ENCODE measurements around the gene AKT1S1. TPM values are rescaled to one million over a fixed set of nuclear protein-coding genes. Genes with fewer than 3 reads are reported as not detected.

The AKT1S1 gene
- total and polyA plus RNA-seq, 2 experiments from 2014 or later: 15.6 to 74.5 TPM

DNA sequence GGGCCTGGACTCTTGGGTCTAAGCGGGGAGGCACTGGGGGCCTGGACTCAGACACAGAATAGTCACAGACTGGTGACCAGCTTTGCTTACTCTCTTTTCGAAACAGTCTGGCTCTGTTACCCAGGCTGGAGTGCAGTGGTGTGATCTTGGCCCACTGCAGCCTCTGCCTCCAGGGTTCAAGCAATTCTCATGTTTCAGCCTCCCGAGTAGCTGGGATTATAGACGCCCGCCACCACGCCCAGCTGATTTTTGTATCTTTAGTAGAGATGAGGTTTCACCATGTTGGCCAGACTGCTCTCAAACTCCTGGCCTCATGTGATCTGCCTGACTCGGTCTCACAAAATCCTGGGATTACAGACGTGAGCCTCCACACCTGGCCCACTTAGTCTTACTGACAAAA lies 48.0 kb downstream of the AKT1S1 start:
- WGBS (ENCODE audit: low lambda C conversion rate, missing lambda C conversion rate): 91% methylated on average over 8 of the region's 8 CpGs
- H3K27ac ChIP-seq: no peak overlapping the region
- no peaks in the 10 kb centered on the region for H3K9me3 ChIP-seq (ENCODE audit: low read depth)
- peaks cover 34% of the 10 kb centered on the region for H3K79me2 ChIP-seq
- H3K9me2 ChIP-seq (replicated peaks; ENCODE audit: insufficient read depth): no peaks in the 10 kb centered on the region
- H3K4me1 ChIP-seq (ENCODE audit: insufficient read depth): no peaks in the 10 kb centered on the region
- no peak overlapping the region for H2AFZ ChIP-seq
- no peak for DNase-seq (ENCODE audit: low spot score)
- H3K27me3 ChIP-seq: no peaks in the 10 kb centered on the region
- peaks cover 26% of the 10 kb centered on the region for H4K20me1 ChIP-seq (ENCODE audit: insufficient read depth, poor library complexity, severe bottlenecking)
- TF ChIP-seq, protein P1, sequence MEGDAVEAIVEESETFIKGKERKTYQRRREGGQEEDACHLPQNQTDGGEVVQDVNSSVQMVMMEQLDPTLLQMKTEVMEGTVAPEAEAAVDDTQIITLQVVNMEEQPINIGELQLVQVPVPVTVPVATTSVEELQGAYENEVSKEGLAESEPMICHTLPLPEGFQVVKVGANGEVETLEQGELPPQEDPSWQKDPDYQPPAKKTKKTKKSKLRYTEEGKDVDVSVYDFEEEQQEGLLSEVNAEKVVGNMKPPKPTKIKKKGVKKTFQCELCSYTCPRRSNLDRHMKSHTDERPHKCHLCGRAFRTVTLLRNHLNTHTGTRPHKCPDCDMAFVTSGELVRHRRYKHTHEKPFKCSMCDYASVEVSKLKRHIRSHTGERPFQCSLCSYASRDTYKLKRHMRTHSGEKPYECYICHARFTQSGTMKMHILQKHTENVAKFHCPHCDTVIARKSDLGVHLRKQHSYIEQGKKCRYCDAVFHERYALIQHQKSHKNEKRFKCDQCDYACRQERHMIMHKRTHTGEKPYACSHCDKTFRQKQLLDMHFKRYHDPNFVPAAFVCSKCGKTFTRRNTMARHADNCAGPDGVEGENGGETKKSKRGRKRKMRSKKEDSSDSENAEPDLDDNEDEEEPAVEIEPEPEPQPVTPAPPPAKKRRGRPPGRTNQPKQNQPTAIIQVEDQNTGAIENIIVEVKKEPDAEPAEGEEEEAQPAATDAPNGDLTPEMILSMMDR (IDR thresholded peaks at IDR 0.05; ENCODE audit: poor library complexity): no peak
- TF ChIP-seq EZH2 (IDR thresholded peaks at IDR 0.05; ENCODE audit: borderline replicate concordance) (no peak), EZH2phosphoT487 (IDR thresholded peaks at IDR 0.05; ENCODE audit: low read depth, severe bottlenecking, unreplicated experiment) (no peak)
- H3K36me3 ChIP-seq (replicated peaks; ENCODE audit: insufficient read depth, low read depth): no peaks in the 10 kb centered on the region
- H3K4me2 ChIP-seq: no peak overlapping the region
- no peak overlapping the region for H3K4me3 ChIP-seq

DNA sequence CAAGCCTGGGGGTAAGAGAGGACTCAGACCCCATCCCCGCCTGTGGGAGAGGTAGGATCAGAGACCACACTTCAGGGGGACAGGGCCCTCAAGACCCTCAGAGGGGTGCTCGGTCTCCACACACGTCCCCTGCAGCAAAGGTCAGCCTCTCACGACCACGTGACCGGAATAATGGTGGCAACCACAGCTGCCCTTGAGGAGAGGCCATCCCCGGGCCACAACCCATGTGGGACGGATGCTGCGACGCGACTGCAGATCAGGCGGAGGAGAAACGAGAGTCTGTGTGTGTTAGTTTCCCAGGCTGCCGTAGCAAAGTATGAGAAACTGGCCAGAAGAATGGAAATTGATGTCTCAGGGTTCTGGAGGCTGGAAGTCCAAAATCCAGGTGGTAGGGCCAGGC lies 50.1 kb downstream of the AKT1S1 start:
- Histone ChIP-seq H3K4me1 (ENCODE audit: insufficient read depth) (no peaks in the 10 kb centered on the region), H3K27ac (no peak overlapping the region), H3K36me3 (replicated peaks; ENCODE audit: insufficient read depth, low read depth) (no peaks in the 10 kb centered on the region), H3K4me3 (no peak overlapping the region), H2AFZ (no peak overlapping the region), H4K20me1 (ENCODE audit: insufficient read depth, poor library complexity, severe bottlenecking) (peaks cover 36% of the 10 kb centered on the region), H3K4me2 (no peak overlapping the region), H3K79me2 (peaks cover 54% of the 10 kb centered on the region), H3K9me3 (ENCODE audit: low read depth) (no peaks in the 10 kb centered on the region), H3K9me2 (replicated peaks; ENCODE audit: insufficient read depth) (no peaks in the 10 kb centered on the region), H3K27me3 (no peaks in the 10 kb centered on the region)
- DNase-seq (ENCODE audit: low spot score): no peak
- 97% methylated on average over 14 of the region's 14 CpGs for WGBS (ENCODE audit: low lambda C conversion rate, missing lambda C conversion rate)
- TF ChIP-seq, protein P1 (IDR thresholded peaks at IDR 0.05; ENCODE audit: poor library complexity): no peak
- TF ChIP-seq EZH2phosphoT487 (IDR thresholded peaks at IDR 0.05; ENCODE audit: low read depth, severe bottlenecking, unreplicated experiment): no peak
- TF ChIP-seq EZH2 (IDR thresholded peaks at IDR 0.05; ENCODE audit: borderline replicate concordance): no peak

DNA sequence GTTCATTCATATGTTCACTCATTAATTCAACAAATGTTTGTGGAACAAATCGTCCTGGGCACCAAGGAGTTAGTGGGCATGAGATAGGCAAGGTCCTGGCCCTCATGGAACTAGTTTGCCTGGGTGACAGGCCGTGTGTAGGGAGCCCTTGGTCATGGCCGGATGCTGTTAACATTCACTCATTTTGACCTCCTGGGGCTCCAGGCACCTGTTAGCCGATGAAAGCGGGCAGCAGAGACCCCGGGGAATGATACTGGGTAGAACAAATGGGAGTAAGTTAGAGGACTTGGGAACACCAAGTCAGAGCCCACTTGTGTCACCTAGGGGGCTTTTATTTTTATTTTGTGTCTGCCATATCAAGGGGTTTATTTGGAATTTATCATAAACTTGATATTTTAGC lies 52.5 kb downstream of the AKT1S1 start:
- H3K79me2 ChIP-seq: peaks cover 75% of the 10 kb centered on the region
- no peak overlapping the region for H3K27ac ChIP-seq
- WGBS (ENCODE audit: low lambda C conversion rate, missing lambda C conversion rate): 98% methylated on average over 6 of the region's 6 CpGs
- H3K36me3 ChIP-seq (replicated peaks; ENCODE audit: insufficient read depth, low read depth): no peaks in the 10 kb centered on the region
- no peak overlapping the region for H3K4me2 ChIP-seq
- no peaks in the 10 kb centered on the region for H3K27me3 ChIP-seq
- no peak overlapping the region for H3K4me3 ChIP-seq
- DNase-seq (ENCODE audit: low spot score): no peak
- TF ChIP-seq, protein P1 (IDR thresholded peaks at IDR 0.05; ENCODE audit: poor library complexity): no peak
- TF ChIP-seq EZH2 (IDR thresholded peaks at IDR 0.05; ENCODE audit: borderline replicate concordance) (no peak), EZH2phosphoT487 (IDR thresholded peaks at IDR 0.05; ENCODE audit: low read depth, severe bottlenecking, unreplicated experiment) (no peak)
- H3K9me2 ChIP-seq (replicated peaks; ENCODE audit: insufficient read depth): no peaks in the 10 kb centered on the region
- no peak overlapping the region for H2AFZ ChIP-seq
- H3K9me3 ChIP-seq (ENCODE audit: low read depth): no peaks in the 10 kb centered on the region
- peaks cover 36% of the 10 kb centered on the region for H4K20me1 ChIP-seq (ENCODE audit: insufficient read depth, poor library complexity, severe bottlenecking)
- H3K4me1 ChIP-seq (ENCODE audit: insufficient read depth): peaks cover 11% of the 10 kb centered on the region

DNA sequence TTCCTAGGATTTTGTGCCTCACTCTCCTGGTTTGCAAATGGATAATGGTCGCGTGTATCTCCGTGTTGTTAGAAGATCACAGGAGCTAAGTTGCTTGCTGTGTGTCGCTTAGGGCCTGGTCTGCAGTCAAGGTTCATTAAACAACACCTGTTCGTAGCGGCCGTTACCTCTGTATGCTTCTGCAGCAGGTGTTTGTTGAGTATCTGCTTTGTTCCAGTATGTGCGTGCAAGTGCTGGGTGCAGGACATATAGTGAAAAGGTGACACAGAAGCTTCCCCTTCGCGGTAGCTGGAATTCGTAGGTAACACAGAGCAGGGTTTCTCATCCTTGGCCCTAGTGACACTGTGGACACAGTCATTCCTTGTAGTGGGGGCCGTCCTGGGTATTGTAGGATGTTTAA lies 53.7 kb downstream of the AKT1S1 start:
- 98% methylated on average over 12 of the region's 12 CpGs for WGBS (ENCODE audit: low lambda C conversion rate, missing lambda C conversion rate)
- DNase-seq (ENCODE audit: low spot score): no peak
- no peaks in the 10 kb centered on the region for H3K9me3 ChIP-seq (ENCODE audit: low read depth)
- H3K4me2 ChIP-seq: no peak overlapping the region
- no peaks in the 10 kb centered on the region for H3K9me2 ChIP-seq (replicated peaks; ENCODE audit: insufficient read depth)
- peaks cover 35% of the 10 kb centered on the region for H4K20me1 ChIP-seq (ENCODE audit: insufficient read depth, poor library complexity, severe bottlenecking)
- TF ChIP-seq, protein P1 (IDR thresholded peaks at IDR 0.05; ENCODE audit: poor library complexity): no peak
- TF ChIP-seq EZH2phosphoT487 (IDR thresholded peaks at IDR 0.05; ENCODE audit: low read depth, severe bottlenecking, unreplicated experiment) (no peak), EZH2 (IDR thresholded peaks at IDR 0.05; ENCODE audit: borderline replicate concordance) (no peak)
- no peaks in the 10 kb centered on the region for H3K27me3 ChIP-seq
- H3K79me2 ChIP-seq: peaks cover 87% of the 10 kb centered on the region
- H3K27ac ChIP-seq: no peak overlapping the region
- H3K36me3 ChIP-seq (replicated peaks; ENCODE audit: insufficient read depth, low read depth): no peaks in the 10 kb centered on the region
- H2AFZ ChIP-seq: no peak overlapping the region
- H3K4me1 ChIP-seq (ENCODE audit: insufficient read depth): peaks cover 19% of the 10 kb centered on the region
- H3K4me3 ChIP-seq: no peak overlapping the region
